HEK293 (cell line): ENCODE results near the gene ADM.

Source experiments
- GLI4 ChIP-seq: fragments of 450-650 bp; formaldehyde crosslinking; IDR thresholded peaks from 2 replicates; pipeline ENCODE4 v1.5.1; 2016; ENCODE audit warnings: missing biosample characterization, missing genetic modification characterization
- KLF1 ChIP-seq: fragments of 450-650 bp; formaldehyde crosslinking; IDR thresholded peaks from 2 replicates; pipeline ENCODE4 v1.5.1; 2016; ENCODE audit warnings: missing biosample characterization, missing genetic modification characterization
- MYNN ChIP-seq: fragments of 450-650 bp; formaldehyde crosslinking; IDR thresholded peaks from 2 replicates; pipeline ENCODE4 v1.5.1; 2016; ENCODE audit warnings: missing biosample characterization, missing genetic modification characterization, borderline replicate concordance
- REPIN1 ChIP-seq: fragments of 450-650 bp; formaldehyde crosslinking; IDR thresholded peaks from 2 replicates; pipeline ENCODE4 v1.5.1; 2017; ENCODE audit warnings: missing biosample characterization, missing genetic modification characterization, low read depth
- SCRT2 ChIP-seq: fragments of 450-650 bp; formaldehyde crosslinking; IDR thresholded peaks from 2 replicates; pipeline ENCODE4 v1.5.1; 2016; ENCODE audit warnings: missing biosample characterization, missing genetic modification characterization
- SETDB1 ChIP-seq: IDR thresholded peaks from one replicate; pipeline ENCODE4 v1.6.1; 2017; ENCODE audit warnings: mild to moderate bottlenecking, low read length, moderate library complexity, mixed read lengths; ENCODE audit not compliant: insufficient read length
- SP7 ChIP-seq: fragments of 450-650 bp; formaldehyde crosslinking; IDR thresholded peaks from 2 replicates; pipeline ENCODE4 v1.5.1; 2016; ENCODE audit warnings: missing biosample characterization, missing genetic modification characterization
- ZFP37 ChIP-seq: fragments of 450-650 bp; formaldehyde crosslinking; IDR thresholded peaks from 2 replicates; pipeline ENCODE4 v1.5.1; 2016; ENCODE audit warnings: missing biosample characterization, missing genetic modification characterization
- ZFP41 ChIP-seq: fragments of 450-650 bp; formaldehyde crosslinking; IDR thresholded peaks from 2 replicates; pipeline ENCODE4 v1.5.1; 2016; ENCODE audit warnings: missing biosample characterization, missing genetic modification characterization, borderline replicate concordance
- ZNF112 ChIP-seq: fragments of 450-650 bp; formaldehyde crosslinking; IDR thresholded peaks from 2 replicates; pipeline ENCODE4 v1.5.0; 2017; ENCODE audit warnings: missing biosample characterization, missing genetic modification characterization
- ZNF114 ChIP-seq: fragments of 450-650 bp; formaldehyde crosslinking; IDR thresholded peaks from 2 replicates; pipeline ENCODE4 v1.5.0; 2017; ENCODE audit warnings: missing biosample characterization, missing genetic modification characterization
- ZNF175 ChIP-seq: fragments of 450-650 bp; formaldehyde crosslinking; IDR thresholded peaks from 2 replicates; pipeline ENCODE4 v1.5.1; 2016; ENCODE audit warnings: missing biosample characterization, missing genetic modification characterization
- ZNF184 ChIP-seq: fragments of 450-650 bp; IDR thresholded peaks from 2 replicates; pipeline ENCODE4 v1.5.1; 2018; ENCODE audit warnings: missing biosample characterization, mild to moderate bottlenecking, missing genetic modification characterization
- ZNF311 ChIP-seq: fragments of 450-650 bp; formaldehyde crosslinking; IDR thresholded peaks from 2 replicates; pipeline ENCODE4 v1.5.1; 2017; ENCODE audit warnings: missing biosample characterization, missing genetic modification characterization, borderline replicate concordance
- ZNF433 ChIP-seq: fragments of 450-650 bp; formaldehyde crosslinking; IDR thresholded peaks from 2 replicates; pipeline ENCODE4 v1.5.1; 2016; ENCODE audit warnings: missing biosample characterization, missing genetic modification characterization, low read depth
- ZNF549 ChIP-seq: fragments of 450-650 bp; IDR thresholded peaks from 2 replicates; pipeline ENCODE4 v1.5.1; 2018; ENCODE audit warnings: missing biosample characterization, missing genetic modification characterization, mild to moderate bottlenecking, inconsistent platforms, moderate library complexity
- ZNF626 ChIP-seq: fragments of 450-650 bp; sonication (Bioruptor Pico); formaldehyde crosslinking; IDR thresholded peaks from 2 replicates; pipeline ENCODE4 v1.5.1; 2018; ENCODE audit warnings: missing biosample characterization, missing genetic modification characterization, inconsistent platforms
- ZNF843 ChIP-seq: fragments of 450-650 bp; formaldehyde crosslinking; IDR thresholded peaks from 2 replicates; pipeline ENCODE4 v1.5.1; 2016; ENCODE audit warnings: missing biosample characterization, missing genetic modification characterization
- ZSCAN16 ChIP-seq: fragments of 450-650 bp; formaldehyde crosslinking; IDR thresholded peaks from 2 replicates; pipeline ENCODE4 v1.5.1; 2016; ENCODE audit warnings: missing biosample characterization, missing genetic modification characterization
- ZXDB ChIP-seq: fragments of 450-650 bp; formaldehyde crosslinking; IDR thresholded peaks from 2 replicates; pipeline ENCODE4 v1.5.1; 2016; ENCODE audit warnings: missing biosample characterization, missing genetic modification characterization
- TF ChIP-seq, protein P1 (sequence below): fragments of 450-650 bp; formaldehyde crosslinking; IDR thresholded peaks from 2 replicates; pipeline ENCODE4 v1.5.1; 2016; ENCODE audit warnings: missing biosample characterization, missing genetic modification characterization
- TF ChIP-seq, protein P2 (sequence below): fragments of 450-650 bp; formaldehyde crosslinking; optimal IDR thresholded peaks from 2 replicates; pipeline ENCODE3; 2016; ENCODE audit warnings: missing biosample characterization, mild to moderate bottlenecking, missing genetic modification characterization
- TF ChIP-seq, protein P3 (sequence below): fragments of 450-650 bp; formaldehyde crosslinking; IDR thresholded peaks from 2 replicates; pipeline ENCODE4 v1.5.1; 2017; ENCODE audit warnings: missing biosample characterization, mild to moderate bottlenecking, missing genetic modification characterization, moderate library complexity
- TF ChIP-seq, protein P4 (sequence below): fragments of 450-650 bp; formaldehyde crosslinking; IDR thresholded peaks from 2 replicates; pipeline ENCODE4 v1.5.1; 2016; ENCODE audit warnings: missing biosample characterization, missing genetic modification characterization
- TF ChIP-seq, protein P5 (sequence below): fragments of 450-650 bp; formaldehyde crosslinking; IDR thresholded peaks from 2 replicates; pipeline ENCODE4 v1.5.1; 2016; ENCODE audit warnings: missing biosample characterization, missing genetic modification characterization, low read depth
- TF ChIP-seq, protein P6 (sequence below): fragments of 450-650 bp; formaldehyde crosslinking; IDR thresholded peaks from 2 replicates; pipeline ENCODE4 v1.5.1; 2016; ENCODE audit warnings: missing biosample characterization, missing genetic modification characterization

Gene ADM

DNA sequence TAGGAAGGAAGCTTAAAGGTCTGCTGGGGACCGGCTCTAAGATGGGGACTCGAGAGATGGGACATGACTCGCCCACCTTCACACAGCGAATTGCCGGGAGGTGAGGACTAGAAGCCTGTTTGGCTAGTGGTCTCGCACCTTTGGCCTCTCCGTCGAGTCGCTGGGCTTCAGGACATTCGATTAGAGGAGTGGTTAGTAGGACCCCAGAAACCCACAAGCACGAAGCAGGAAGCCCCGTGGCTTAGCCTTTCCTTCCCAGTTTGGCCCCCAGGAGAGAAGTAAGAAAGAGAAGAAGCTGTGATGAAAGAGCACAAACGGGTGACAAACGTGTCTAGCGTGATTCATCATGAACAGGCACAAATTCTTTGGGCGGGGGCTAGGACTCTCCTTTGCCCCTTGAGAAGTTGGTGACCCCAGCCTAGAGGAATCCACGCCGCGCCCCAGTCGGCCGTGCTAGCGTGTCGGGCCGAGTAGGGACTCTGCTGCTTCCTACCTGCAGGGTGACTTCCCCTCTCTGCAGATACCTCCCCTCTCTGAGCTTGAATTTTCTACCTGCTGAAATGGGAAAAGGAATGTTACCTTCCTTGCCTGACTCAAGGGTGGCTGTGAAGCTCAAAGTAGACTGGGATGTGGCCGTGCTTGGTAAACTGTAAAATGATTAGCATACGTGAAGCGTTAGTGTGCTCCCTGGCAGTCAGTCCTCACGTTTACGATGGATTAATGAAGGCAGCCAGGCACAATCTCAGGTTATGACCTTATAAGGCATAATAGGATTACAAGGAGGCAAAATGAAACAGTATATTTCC is 1.1 kb upstream of the ADM start (continued):
- TF ChIP-seq, protein P1, sequence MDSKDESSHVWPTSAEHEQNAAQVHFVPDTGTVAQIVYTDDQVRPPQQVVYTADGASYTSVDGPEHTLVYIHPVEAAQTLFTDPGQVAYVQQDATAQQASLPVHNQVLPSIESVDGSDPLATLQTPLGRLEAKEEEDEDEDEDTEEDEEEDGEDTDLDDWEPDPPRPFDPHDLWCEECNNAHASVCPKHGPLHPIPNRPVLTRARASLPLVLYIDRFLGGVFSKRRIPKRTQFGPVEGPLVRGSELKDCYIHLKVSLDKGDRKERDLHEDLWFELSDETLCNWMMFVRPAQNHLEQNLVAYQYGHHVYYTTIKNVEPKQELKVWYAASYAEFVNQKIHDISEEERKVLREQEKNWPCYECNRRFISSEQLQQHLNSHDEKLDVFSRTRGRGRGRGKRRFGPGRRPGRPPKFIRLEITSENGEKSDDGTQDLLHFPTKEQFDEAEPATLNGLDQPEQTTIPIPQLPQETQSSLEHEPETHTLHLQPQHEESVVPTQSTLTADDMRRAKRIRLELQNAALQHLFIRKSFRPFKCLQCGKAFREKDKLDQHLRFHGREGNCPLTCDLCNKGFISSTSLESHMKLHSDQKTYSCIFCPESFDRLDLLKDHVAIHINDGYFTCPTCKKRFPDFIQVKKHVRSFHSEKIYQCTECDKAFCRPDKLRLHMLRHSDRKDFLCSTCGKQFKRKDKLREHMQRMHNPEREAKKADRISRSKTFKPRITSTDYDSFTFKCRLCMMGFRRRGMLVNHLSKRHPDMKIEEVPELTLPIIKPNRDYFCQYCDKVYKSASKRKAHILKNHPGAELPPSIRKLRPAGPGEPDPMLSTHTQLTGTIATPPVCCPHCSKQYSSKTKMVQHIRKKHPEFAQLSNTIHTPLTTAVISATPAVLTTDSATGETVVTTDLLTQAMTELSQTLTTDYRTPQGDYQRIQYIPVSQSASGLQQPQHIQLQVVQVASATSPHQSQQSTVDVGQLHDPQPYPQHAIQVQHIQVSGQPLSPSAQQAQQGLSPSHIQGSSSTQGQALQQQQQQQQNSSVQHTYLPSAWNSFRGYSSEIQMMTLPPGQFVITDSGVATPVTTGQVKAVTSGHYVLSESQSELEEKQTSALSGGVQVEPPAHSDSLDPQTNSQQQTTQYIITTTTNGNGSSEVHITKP (tag by site-specific recombination): peak; percentile 46
- TF ChIP-seq ZNF626 (tag by site-specific recombination) (no peak), ZFP37 (tag by site-specific recombination) (no peak), ZNF549 (tag by site-specific recombination) (no peak), ZNF184 (no peak), GLI4 (tag by site-specific recombination) (no peak), ZNF433 (tag by site-specific recombination) (no peak), REPIN1 (tag by site-specific recombination) (no peak), ZXDB (tag by site-specific recombination) (peak; percentile 86), SCRT2 (tag by site-specific recombination) (no peak), ZNF175 (tag by site-specific recombination) (no peak), ZNF843 (tag by site-specific recombination) (no peak), ZNF114 (tag by site-specific recombination) (no peak), ZNF112 (tag by site-specific recombination) (no peak), MYNN (tag by site-specific recombination) (no peak), ZSCAN16 (no peak), SETDB1 (no peak), ZFP41 (no peak), KLF1 (no peak; the same call in 1 of the 2 replicates), ZNF311 (no peak), SP7 (tag by site-specific recombination) (peak; percentile 22; the same call in 1 of the 2 replicates)
- TF ChIP-seq, protein P2, sequence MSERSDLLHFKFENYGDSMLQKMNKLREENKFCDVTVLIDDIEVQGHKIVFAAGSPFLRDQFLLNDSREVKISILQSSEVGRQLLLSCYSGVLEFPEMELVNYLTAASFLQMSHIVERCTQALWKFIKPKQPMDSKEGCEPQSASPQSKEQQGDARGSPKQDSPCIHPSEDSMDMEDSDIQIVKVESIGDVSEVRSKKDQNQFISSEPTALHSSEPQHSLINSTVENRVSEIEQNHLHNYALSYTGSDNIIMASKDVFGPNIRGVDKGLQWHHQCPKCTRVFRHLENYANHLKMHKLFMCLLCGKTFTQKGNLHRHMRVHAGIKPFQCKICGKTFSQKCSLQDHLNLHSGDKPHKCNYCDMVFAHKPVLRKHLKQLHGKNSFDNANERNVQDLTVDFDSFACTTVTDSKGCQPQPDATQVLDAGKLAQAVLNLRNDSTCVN: no peak
- TF ChIP-seq, protein P3, sequence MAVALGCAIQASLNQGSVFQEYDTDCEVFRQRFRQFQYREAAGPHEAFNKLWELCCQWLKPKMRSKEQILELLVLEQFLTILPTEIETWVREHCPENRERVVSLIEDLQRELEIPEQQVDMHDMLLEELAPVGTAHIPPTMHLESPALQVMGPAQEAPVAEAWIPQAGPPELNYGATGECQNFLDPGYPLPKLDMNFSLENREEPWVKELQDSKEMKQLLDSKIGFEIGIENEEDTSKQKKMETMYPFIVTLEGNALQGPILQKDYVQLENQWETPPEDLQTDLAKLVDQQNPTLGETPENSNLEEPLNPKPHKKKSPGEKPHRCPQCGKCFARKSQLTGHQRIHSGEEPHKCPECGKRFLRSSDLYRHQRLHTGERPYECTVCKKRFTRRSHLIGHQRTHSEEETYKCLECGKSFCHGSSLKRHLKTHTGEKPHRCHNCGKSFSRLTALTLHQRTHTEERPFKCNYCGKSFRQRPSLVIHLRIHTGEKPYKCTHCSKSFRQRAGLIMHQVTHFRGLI (tag by site-specific recombination): no peak
- TF ChIP-seq, protein P4, sequence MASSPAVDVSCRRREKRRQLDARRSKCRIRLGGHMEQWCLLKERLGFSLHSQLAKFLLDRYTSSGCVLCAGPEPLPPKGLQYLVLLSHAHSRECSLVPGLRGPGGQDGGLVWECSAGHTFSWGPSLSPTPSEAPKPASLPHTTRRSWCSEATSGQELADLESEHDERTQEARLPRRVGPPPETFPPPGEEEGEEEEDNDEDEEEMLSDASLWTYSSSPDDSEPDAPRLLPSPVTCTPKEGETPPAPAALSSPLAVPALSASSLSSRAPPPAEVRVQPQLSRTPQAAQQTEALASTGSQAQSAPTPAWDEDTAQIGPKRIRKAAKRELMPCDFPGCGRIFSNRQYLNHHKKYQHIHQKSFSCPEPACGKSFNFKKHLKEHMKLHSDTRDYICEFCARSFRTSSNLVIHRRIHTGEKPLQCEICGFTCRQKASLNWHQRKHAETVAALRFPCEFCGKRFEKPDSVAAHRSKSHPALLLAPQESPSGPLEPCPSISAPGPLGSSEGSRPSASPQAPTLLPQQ (tag by site-specific recombination): no peak
- TF ChIP-seq, protein P5, sequence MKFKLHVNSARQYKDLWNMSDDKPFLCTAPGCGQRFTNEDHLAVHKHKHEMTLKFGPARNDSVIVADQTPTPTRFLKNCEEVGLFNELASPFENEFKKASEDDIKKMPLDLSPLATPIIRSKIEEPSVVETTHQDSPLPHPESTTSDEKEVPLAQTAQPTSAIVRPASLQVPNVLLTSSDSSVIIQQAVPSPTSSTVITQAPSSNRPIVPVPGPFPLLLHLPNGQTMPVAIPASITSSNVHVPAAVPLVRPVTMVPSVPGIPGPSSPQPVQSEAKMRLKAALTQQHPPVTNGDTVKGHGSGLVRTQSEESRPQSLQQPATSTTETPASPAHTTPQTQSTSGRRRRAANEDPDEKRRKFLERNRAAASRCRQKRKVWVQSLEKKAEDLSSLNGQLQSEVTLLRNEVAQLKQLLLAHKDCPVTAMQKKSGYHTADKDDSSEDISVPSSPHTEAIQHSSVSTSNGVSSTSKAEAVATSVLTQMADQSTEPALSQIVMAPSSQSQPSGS (tag by site-specific recombination): no peak
- TF ChIP-seq, protein P6, sequence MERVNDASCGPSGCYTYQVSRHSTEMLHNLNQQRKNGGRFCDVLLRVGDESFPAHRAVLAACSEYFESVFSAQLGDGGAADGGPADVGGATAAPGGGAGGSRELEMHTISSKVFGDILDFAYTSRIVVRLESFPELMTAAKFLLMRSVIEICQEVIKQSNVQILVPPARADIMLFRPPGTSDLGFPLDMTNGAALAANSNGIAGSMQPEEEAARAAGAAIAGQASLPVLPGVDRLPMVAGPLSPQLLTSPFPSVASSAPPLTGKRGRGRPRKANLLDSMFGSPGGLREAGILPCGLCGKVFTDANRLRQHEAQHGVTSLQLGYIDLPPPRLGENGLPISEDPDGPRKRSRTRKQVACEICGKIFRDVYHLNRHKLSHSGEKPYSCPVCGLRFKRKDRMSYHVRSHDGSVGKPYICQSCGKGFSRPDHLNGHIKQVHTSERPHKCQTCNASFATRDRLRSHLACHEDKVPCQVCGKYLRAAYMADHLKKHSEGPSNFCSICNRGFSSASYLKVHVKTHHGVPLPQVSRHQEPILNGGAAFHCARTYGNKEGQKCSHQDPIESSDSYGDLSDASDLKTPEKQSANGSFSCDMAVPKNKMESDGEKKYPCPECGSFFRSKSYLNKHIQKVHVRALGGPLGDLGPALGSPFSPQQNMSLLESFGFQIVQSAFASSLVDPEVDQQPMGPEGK (tag by site-specific recombination): peak; percentile 51
